Fibroblast of villous mesenchyme (primary cell): ENCODE measurements around the gene RPTOR. TPM values are rescaled to one million over a fixed set of nuclear protein-coding genes. Genes with fewer than 3 reads are reported as not detected.

Experiments
- DNase-seq: peaks from one replicate; pipeline ENCODE4 v3.0.0-alpha.2; 2010; ENCODE audit warnings: low read depth
- H3K4me3 ChIP-seq: 2 replicates; pipeline ENCODE4 v1.5.1; 2011; ENCODE audit warnings: low read depth, mild to moderate bottlenecking, low read length
- CTCF ChIP-seq: IDR thresholded peaks from 2 replicates; pipeline ENCODE4 v1.5.1; 2012; ENCODE audit warnings: low read depth, mild to moderate bottlenecking, low read length; ENCODE audit not compliant: insufficient read depth
- total RNA-seq: library from RNA; depleted of rRNA; stranded (reverse); fragments of >200 nt; gene quantifications from 2 replicates; pipeline ENCODE4 v1.2.3, GENCODE V29; 2012

The RPTOR gene
- total RNA-seq, 1 donor, result 35.8 TPM

GRCh38 chr17:80667462-80668277 lies 123.0 kb downstream of the RPTOR start:
- TF ChIP-seq CTCF, result no peak
- no peak overlapping the region for H3K4me3 ChIP-seq
- DNase-seq, result no peak

GRCh38 chr17:80668375-80669148 lies 123.9 kb downstream of the RPTOR start:
- DNase-seq, result no peak
- no peak for TF ChIP-seq CTCF
- no peak overlapping the region for H3K4me3 ChIP-seq

DNA sequence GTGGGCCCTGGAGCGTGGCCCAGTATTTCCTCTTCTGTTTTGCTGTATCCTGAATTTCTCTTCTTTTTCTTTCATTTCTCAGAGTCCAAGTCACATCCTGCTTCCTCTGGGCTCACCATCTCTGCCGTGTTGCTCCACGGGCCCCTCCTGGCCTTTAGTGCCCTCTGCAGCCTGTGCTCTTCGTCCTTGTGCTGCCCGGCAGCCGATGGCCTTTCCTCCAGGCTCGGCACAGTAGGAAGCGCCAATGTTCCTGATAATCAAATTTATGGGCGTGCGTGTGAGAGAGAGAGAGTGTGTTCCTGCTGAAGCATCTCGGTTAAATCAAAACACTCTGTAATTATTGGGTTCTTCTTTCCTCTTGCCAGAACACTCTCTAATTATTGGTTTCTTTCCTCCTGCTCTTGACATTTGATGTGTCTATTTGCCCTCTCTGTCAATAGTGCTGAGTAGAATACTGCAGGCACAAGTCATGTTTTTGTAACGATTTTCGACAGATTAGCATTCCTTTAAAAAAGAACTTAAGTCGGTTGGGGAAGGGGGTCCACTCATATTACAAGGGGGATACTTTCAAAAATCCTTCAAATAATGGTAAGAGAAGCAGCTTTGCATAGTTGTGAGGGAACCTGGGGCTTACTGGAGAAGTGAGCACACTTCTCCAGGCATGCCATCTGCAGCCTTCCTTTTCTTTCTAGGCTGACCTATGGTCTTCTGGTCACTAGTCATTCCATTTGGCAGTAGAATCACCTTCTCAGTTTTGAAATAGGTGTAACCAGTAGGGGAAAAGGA lies 126.6 kb downstream of the RPTOR start:
- H3K4me3 ChIP-seq, result no peak overlapping the region
- no peak for DNase-seq
- TF ChIP-seq CTCF, result no peak

DNA sequence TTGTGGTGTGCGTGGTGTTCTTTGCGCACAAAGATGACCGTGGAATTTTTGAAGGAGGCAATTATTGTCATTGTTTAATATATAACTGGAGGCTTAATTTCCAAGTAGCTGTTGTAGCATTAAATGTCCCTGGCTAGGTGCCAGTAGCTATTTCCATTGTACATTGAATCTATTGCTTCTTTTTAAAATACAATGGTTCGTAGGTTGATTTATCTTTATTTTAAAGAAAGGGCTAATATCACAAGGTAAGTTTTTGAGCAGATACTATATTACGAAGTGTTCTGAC lies 127.1 kb downstream of the RPTOR start:
- H3K4me3 ChIP-seq, result no peak overlapping the region
- no peak for TF ChIP-seq CTCF
- DNase-seq, result no peak

GRCh38 chr17:80673152-80673920 lies 128.7 kb downstream of the RPTOR start:
- no peak for TF ChIP-seq CTCF
- DNase-seq, result peak; percentile 67
- H3K4me3 ChIP-seq, result no peak overlapping the region

- peak; percentile 38 for DNase-seq
- H3K4me3 ChIP-seq, result no peak overlapping the region
- TF ChIP-seq CTCF, result no peak
Measured at GRCh38 chr17:80675438-80676095, 130.9 kb downstream of the RPTOR start.
